Nucleus accumbens (tissue), 56 donors: Measurements from ENCODE around the gene PGAM2.

Experiments used
- DNase-seq, 56 donors: peaks; one replicate each; lab custom pipeline; 2025; lab: John Stamatoyannopoulos, UW

The PGAM2 gene

GRCh38 chr7:44072364-44073231, 7.2 kb upstream of the PGAM2 start:
- peak in 25 of 56 donors; percentile 11 to 72 (median 32) for DNase-seq

DNA sequence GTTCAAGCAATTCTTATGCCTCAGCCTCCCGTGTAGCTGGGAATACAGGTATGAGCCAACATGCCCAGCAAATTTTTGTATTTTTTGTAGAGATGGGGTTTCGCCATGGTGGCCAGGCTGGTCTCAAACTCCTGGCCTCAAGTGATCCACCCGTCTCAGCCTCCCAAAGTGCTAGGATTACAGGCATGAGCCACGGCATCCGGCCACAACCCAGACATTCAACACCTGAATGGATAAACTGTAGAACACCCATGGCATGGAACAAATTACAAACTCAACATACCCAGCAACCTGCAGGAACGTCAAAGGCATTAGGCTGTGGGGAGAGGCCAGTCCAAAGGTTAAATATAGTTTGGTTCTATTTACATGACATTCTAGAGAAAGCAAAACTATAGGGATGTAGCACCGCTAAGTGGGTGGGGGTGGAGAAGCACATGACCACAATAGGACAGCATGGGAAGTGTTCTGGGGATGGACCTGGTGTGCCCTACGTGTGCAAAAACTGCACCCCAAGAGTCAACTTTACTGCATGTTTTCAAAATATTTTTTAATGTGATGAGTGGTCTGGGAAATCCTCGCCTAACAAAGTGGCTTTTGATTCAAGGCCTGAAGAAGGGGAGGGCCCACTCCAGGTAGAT, 6.5 kb upstream of the PGAM2 start:
- no peak for DNase-seq

DNA sequence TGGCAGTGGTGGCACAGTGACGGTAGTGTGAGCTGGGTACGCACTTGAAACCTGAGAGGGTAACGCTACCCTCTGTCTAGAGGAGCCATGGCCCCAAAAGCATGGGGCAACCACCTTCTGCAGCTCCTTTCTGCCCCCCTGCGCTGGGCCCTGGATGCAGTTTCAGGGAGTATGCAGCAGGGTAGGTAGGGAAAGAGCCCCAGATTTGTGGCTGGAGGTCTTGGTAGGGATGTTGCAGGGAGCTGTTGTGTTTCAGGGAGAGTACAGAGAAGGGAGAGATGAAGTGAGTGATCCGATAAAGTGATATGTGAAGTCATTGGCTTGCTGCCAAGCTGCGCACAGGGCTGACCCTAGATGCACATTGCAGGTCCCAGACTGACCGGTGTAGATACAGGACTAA, 2.7 kb upstream of the PGAM2 start:
- no peak for DNase-seq

DNA sequence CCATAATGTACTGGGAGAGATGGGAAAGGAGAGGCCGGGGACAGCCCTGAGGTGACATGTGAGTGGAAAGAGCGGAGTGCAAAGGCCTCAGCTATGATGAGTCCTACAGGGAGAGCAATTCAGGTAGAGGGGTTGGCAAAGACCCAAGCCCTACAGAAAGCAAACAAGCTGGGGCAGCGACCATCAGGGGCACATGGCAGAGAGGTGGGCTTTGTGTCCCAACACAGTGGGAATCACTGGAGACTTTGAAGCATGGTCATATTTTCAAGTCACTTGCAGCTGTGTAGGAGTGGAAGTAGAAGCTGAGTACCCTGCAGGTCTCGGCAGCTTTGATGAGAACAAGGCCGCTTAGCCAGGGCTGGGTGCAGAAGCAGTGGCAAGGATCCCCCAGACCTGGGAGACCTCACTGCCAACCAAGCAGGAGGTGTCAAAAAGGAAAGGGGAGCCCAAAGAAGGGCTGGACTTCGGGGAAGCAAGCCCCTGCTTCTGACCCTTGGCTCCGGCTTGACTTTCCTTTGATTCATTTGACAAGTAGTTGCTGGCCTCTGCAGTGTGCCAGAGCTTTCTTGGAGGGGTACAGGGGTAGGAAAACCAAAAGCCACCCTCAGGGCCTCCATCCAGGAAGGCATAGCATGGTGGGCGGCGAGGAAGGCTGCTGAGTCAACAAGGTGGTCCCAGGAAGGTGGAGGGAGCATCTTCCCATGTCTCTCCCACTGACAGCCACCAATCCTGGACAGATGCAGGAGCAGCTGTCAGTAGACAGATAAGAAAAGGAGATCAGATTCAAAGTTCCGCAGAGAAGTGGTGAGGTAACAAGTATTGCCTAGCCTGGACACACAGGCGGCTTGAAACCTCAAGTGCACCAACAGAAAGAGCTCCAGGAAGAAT, 1.9 kb upstream of the PGAM2 start:
- DNase-seq: no peak

DNA sequence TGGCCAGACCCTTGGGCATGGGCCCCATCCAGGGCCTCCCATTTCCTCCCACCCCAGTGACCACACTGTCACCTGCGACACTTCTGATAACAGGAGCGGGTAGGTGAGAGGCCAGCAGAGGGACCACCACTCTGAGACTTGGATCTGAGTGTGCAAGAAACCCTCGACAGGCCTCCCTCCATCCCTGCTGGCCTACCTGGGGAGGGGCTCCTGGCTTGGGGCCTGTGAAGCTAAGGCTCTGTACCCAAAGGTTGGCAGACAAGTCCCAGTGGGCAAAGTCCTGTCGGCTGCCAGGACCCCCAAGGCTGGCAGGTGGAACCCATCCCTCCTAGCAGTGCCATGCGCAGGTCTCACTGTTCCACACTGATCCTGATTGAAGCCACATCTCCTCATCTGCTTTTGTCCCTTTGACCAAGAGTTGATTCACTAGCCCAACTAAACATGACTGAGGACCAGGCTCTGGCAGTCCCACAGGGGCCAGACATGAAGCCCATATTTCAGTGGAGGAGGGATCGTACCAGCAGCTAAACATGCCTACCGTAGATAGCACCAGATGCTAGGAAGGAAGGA, 1.2 kb upstream of the PGAM2 start:
- DNase-seq: no peak

DNA sequence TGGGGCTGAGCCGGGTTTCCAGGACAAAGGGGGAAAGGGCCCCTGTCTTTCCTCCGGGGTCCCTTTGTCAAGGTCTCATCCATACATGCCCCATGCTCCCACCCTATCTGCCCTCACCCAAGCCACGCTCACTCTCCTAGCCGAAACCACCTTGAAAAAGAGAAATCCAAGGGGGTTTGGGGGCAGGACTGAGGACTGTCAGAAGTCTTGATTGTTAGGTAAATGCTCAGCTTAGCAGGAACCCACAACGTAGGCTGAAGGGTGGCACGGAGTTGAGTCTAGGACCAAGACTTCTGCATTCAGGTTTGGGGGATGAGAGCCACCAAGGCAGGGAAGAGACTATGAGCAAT, 719 bp upstream of the PGAM2 start:
- DNase-seq: no peak

GRCh38 chr7:44064791-44065430, 456 bp downstream of the PGAM2 start:
- no peak for DNase-seq

GRCh38 chr7:44063894-44064651, 1.3 kb downstream of the PGAM2 start:
- no peak for DNase-seq

DNA sequence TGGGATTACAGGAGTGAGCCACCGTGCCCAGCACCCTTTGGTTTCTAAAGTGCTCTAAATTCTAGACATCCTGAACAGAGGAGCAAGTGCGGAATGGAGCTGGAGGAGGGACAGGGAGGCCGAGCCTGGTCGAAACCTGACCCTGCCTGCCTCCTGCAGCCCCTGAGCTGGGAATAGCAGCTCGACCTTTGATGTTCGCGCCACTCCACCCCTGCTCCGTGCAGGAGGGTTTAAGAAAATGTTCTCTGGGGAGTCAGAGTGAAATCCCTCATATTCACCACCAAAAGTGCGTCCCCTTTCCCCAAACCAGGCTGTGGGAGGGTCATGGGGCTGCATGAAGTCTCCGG, 1.8 kb downstream of the PGAM2 start:
- no peak for DNase-seq

GRCh38 chr7:44062903-44063295, 2.5 kb downstream of the PGAM2 start:
- no peak for DNase-seq

- DNase-seq: no peak
Measured at GRCh38 chr7:44062180-44062902, 3.0 kb downstream of the PGAM2 start.

DNA sequence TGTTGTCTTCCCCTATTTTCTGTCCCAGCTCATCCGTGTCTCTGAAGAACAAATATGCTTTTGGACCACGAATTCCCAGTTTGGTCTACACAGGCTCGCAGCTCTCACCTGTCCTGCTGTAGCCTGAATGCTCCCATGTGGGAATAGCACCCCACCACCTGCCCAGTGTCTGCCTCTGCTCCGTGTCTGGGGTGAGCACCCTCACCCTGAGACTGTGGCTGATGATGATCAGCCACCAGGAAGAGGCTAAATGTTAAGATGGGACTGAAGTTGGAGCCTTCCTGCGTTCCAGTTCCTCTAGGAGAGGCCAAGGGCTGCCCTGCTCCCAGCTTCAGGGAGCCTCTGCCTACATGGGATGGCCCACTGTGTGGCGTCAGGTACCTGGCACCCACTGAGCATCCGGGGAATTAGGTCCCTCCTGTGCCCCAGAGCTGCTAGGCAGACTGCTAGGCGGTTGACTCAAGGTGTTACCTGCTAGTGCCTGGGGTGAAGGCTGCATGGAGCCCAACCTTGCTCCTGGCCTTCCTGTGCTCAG, 3.7 kb downstream of the PGAM2 start:
- no peak for DNase-seq

- DNase-seq: no peak
Measured at GRCh38 chr7:44060948-44061644, 4.3 kb downstream of the PGAM2 start.

DNA sequence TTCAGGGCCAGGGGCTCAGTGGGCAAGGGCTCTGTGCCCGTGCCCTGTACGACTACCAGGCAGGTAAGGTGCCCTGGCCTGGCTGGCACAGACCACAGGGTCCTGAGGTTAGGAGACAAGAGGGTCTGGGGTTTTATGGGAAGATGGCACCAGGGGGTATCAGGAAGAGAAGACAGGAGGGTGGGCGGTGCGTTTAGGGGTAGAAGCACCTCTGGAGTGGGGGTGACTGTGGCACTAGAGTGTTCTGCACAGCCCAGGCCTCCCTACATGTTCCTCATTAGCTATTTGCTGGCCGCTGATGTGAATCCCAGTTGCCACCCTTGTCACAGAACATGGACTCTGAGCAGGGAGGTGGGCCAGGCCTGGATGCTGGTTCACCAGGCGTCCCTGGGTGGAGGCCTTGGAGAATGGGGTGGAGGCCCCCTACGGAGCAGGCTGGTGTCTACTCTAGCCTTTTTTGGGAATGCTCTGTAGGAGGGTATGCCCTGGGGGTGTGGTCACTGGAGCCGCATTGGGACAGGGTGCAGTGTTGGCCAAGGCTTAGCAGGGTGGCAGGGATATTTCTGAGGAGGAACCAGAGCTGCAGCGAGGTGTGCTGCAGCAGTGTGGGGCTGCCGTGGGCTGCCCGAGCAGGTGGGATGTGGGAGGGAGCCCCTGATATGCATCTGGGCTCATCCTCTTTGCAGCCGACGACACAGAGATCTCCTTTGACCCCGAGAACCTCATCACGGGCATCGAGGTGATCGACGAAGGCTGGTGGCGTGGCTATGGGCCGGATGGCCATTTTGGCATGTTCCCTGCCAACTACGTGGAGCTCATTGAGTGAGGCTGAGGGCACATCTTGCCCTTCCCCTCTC, 5.0 kb downstream of the PGAM2 start:
- no peak for DNase-seq

DNA sequence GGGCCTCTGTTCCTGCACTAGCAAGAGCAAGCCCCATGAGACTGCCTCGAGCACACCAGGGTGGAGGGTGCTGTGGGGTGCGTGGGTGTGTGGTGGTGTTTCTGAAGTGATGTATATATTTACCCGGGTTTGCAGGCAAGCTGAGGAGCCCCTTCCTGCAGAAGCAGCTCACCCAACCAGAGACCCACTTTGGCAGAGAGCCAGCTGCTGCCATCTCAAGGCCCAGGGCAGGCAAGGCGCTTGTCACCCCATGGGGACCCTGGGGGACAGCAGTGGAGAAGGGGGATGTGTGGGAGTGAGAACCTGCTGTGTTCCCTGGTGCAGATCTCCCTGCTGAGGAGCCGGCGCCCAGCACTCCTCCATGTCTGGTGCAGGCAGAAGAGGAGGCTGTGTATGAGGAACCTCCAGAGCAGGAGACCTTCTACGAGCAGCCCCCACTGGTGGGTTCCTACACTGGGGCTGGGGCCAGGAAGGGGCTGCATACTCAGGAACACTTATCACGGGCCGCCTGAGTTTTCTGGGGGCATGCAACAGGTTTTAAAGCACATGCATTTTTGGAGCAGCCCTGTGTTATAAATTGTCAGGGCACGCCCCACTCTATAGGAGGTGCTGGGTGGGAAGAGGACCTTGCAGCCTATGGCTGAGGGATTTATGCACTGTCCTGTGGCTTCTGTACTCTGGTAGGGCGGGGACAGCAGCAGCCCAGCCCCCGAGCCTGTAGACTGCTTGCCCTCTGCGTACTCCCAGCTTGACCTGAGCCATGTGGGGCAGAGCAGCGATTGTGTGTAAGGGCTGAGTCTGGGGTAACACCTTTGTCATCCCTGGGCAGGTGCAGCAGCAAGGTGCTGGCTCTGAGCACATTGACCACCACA, 5.9 kb downstream of the PGAM2 start:
- DNase-seq: no peak

GRCh38 chr7:44058759-44059218, 6.6 kb downstream of the PGAM2 start:
- no peak for DNase-seq
